GM19193 (cell line): ENCODE results near the gene TSHZ1.

Experiments
- POLR2A ChIP-seq: IDR thresholded peaks from 4 replicates; pipeline ENCODE4 v1.6.1; 2011; ENCODE audit not compliant: insufficient read depth, insufficient read length; ENCODE audit errors: extremely low read depth

The TSHZ1 gene

DNA sequence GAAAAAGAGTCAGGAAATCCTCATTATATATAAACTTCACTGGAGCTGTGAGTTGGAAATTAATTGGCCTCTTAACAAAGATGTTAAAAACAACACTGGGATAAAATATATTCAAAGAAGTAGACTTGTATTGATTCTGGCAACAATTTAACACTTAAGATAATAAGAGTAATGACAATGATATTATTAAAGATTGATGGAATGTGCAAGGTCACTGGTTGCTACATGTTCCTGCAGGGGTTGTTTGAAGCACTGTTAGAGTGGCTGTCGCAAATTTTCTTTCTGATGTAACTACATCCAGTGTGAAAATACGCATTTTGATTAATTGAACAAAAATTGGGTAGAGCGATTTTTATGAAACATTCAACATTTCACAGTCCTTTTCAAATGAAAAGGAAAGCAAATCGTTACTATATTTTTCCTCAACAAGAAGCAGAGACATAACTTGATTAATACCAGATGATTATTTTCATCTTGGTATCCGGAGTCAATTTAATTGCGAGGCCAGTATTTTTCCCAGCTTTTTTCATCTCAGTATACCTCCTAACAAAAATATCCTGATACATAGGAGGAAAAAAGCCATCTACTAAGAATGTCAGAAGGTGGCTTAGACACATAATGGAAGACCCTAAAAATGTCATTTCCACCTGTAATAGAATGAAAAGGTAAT, 7.8 kb upstream of the TSHZ1 start:
- no peak for TF ChIP-seq POLR2A

- TF ChIP-seq POLR2A: no peak
Measured at GRCh38 chr18:75203416-75204268, 7.0 kb upstream of the TSHZ1 start.

DNA sequence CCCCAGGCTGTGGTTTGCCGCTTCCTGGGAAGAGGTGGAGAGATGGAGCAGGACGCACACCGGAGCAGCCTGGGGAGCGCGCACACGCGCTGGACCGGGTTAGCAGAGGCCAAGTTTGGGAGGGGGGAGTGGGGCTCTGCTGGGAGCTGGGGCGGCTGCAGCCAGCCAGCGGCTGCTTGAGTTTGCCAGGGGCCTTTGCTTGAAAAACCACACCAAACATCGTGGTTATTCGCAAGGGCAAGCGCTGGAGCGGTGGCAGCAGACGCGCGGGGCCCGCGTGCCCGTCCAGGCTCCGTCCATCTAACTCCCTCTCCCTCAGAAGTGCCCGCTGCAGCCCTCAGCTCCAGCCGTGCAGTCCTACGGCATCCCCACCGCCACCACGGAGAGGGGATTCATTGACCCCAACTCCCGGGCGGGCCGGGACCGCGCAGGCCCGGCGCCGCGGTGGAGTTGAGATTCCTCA, 6.3 kb upstream of the TSHZ1 start:
- no peak for TF ChIP-seq POLR2A

DNA sequence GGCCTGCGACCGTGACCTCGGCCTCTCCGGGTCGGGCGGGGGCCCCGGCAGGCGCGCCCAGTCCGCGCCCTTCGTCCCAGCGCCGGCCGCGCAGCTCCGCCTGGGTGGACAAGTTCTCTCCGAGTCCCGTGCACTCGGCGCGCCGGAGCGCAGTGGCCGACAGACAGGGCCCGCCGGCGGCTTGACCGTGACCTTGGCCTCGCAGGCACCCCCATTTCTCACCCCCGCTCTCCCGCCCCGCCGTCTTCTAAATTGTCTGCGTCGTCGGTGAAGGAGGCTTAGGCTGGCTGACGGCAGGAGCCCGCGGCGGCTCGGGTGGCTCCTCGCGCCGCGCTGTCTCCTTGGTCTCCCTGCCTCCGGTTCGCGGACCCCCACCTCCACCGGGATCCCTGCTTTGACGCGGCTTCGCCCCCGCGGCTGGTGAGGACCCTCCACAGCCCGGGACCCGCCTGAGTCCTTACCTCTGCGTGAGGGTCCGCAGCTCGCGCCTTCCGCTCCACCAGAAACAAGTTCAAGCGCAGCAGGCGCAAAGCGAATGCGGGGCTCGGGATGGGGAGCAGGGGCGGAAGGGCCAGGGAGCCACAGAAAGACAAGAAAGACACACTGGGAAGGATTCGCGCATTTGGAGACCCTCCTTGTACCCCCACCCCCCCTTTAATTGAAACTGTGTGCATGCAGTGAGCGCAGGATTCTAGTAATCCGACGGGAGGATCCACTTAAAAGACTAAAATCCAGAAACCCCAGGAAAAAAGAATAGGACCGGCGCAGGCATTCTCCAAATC, 5.7 kb upstream of the TSHZ1 start:
- no peak for TF ChIP-seq POLR2A

- TF ChIP-seq POLR2A: no peak
Measured at GRCh38 chr18:75205514-75206132, 5.0 kb upstream of the TSHZ1 start.

DNA sequence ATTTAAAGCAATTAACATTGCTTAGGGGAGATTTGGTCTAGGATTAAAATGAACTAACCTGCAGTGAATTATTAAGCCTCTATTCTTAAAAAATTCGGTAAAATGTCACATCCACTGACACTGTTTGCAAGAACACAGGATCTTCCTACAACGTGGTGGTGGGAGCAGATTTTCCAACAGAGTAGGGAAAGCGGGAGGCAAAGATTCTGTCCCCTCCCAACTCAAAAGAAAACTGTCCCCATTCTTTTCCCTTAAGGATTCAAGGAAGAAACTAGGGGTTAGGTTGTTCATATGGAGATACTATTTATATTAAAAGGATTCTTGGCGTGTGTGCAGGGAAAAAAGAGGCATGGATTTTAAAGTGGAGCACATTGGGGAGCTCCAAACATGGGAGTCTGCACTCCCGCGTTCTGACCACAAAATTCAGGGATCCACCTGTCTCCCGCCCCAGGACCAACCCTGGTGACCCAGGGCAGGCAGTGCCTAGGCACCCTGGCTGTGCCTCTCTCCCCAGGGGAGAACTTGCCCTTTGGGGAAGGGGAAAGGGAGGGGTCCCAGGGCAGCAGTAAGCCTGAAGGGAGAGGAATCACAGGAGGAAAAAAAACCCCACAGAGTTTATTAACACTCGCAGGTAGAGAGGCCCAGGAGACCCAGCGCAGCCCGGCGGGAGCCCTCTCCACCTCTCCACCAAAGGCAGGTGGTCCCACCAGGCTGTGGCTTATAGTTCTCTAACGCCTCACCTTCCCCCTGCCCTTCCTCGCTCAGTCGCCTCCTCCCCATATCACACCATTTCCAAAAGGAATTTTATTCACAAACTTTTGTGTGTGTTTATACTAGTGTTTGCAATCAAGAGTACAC, 3.9 kb upstream of the TSHZ1 start:
- TF ChIP-seq POLR2A: no peak

DNA sequence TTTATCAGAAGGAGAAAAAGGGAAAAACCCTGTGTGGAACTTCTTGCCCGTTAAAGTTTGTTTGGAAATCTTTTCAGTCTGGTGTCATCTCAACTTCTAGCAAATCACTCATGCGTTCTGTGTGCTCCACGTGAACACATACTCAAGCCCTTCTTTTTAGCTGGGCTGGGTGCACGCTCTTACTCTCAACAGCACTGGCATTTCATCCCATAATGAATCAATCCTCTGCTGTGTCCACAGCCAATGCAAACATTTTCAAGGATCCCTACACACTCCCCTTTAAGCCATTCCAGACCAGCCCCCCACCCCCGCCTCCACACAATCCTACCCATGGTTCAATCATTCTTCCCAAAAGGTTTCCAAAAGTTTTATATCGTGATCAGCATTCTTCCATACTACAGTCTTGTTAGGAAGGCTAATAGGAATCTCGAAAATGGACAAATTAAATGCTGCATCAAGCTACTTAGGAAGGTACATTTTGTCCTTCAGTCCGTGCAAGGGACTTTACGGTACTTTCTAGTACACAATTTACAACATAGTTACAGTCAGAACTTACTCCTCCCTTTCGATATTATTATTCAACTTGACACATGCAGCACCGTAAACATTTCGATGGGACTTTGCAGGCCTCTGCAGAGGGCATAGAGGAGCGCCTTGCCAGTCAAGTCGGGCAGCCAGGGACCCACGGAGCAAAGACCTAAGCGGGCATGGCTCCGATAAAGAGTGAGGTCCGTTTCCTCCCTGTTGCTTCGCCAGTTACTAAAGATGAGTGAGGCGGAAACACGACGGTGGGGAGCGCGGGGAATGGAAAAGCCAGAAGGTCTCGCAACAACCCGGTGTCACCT, 3.1 kb upstream of the TSHZ1 start:
- TF ChIP-seq POLR2A: no peak

DNA sequence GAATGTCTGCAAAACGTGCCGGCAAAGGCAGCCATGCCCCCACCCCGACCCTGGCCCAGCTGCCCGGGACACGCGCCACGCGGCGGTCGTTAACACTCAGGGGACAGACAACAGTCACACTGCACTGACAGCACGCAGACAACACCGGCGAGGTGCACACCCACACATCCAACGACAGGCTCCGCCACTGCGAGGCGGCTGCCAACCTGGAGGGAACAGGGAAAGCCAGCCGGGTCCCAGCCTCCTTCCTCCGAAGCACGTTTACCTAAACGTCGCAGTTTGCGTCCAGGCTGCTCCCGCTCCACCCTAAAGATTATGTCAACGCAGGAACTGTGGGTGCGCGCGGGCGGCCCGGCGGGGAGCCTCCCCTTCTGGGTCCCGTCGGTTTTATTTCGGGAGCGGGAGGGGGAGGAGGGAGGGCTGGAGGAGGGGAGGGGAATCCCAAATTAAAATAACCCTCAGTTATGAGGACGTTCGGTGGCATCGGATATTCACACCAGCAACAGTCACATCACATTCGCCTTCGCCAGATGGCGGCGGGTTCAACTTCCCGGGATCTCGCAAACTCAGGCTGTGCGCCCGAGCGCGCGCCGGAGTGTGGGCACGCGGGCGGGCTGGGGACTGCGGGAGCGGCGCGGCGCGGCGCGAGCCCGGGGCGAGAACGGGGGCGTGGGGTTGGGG, 2.3 kb upstream of the TSHZ1 start:
- peak; percentile 16 for TF ChIP-seq POLR2A

- TF ChIP-seq POLR2A: no peak
Measured at GRCh38 chr18:75208836-75209128, 1.8 kb upstream of the TSHZ1 start.

GRCh38 chr18:75209129-75209950, 1.3 kb upstream of the TSHZ1 start, which contains the start of gene PTGR3:
Gene PTGR3, minus strand, starts transcription at chr18:75209139. Its CDS starts 81 bp downstream, at chr18:75209058.
- peak; percentile 72 for TF ChIP-seq POLR2A

DNA sequence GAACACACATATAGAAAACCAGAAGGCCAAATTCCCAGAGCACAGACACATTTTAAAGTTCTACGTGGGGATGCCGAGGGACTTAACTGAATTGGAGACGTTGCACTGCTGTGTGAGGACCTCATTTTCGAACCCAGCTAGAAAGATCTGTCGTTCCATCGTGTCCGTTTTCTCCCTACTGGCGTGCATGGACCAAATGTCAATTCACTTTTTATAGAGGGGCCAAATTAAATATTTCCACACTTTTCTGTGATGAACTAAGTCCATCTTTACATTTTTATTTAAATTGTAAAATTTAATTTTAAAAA, 692 bp upstream of the TSHZ1 start:
- no peak for TF ChIP-seq POLR2A

- no peak for TF ChIP-seq POLR2A
Measured at GRCh38 chr18:75211002-75211621, 515 bp downstream of the TSHZ1 start.
